Uterus (tissue), 2 donors: ENCODE measurements around the gene ADAD2.

Experiments used
- CTCF ChIP-seq, 4 experiments: fragments of 200-600 bp in 2 of 4; fragments of 450-650 bp in 2 of 4; sonication (generic) in 2 of 4; IDR thresholded peaks; one replicate each; pipeline ENCODE4 v1.5.1; 2016 to 2019; ENCODE audit warnings: antibody characterized with exemption in 4 of 4, mild to moderate bottlenecking in 2 of 4, moderate library complexity in 1 of 4
- POLR2A ChIP-seq, 2 donors: fragments of 450-650 bp; IDR thresholded peaks; one replicate each; pipeline ENCODE4 v1.6.1; 2016; ENCODE audit warnings: antibody characterized with exemption in 2 of 2, mild to moderate bottlenecking in 1 of 2, moderate library complexity in 1 of 2

GRCh38 chr16:84224554-84224953 lies 33.6 kb downstream of the ADAD2 start:
- no peak for TF ChIP-seq CTCF (IDR thresholded peaks at IDR 0.05)
- no peak for TF ChIP-seq POLR2A (IDR thresholded peaks at IDR 0.05)
